RWPE2 (cell line): ENCODE data around the gene HIVEP3.

Source experiments
- ATAC-seq: fragments of 200-7000 bp; cut with Tn5 transposase; 3 replicates; pipeline ENCODE4 v1.9.1; 2021; ENCODE audit warnings: low read depth
- DNase-seq: peaks from one replicate; pipeline ENCODE4 v3.0.0-alpha.2; 2020; ENCODE audit warnings: low spot score
- H3K27ac ChIP-seq: fragments of 450-650 bp; 2 replicates; pipeline ENCODE4 v1.5.1; 2017; ENCODE audit warnings: mild to moderate bottlenecking; ENCODE audit not compliant: poor library complexity, severe bottlenecking
- H3K27me3 ChIP-seq: fragments of 250-450 bp; sonication (Bioruptor Pico); 2 replicates; pipeline ENCODE4 v1.5.1; 2021; ENCODE audit warnings: mild to moderate bottlenecking, moderate library complexity; ENCODE audit not compliant: insufficient read depth, poor library complexity, severe bottlenecking
- H3K36me3 ChIP-seq: fragments of 250-450 bp; sonication (Bioruptor Pico); 2 replicates; pipeline ENCODE4 v1.5.1; 2020; ENCODE audit warnings: low read depth, mild to moderate bottlenecking, moderate library complexity
- H3K4me1 ChIP-seq: fragments of 250-450 bp; sonication (Bioruptor Pico); 2 replicates; pipeline ENCODE4 v1.5.1; 2021; ENCODE audit warnings: mild to moderate bottlenecking, moderate library complexity; ENCODE audit not compliant: insufficient read depth, poor library complexity, severe bottlenecking
- H3K4me3 ChIP-seq: fragments of 250-450 bp; sonication (Bioruptor Pico); 2 replicates; pipeline ENCODE4 v1.5.1; 2021; ENCODE audit warnings: mild to moderate bottlenecking, moderate library complexity; ENCODE audit not compliant: severe bottlenecking
- H3K9me3 ChIP-seq: fragments of 250-450 bp; sonication (Bioruptor Pico); 2 replicates; pipeline ENCODE4 v1.5.1; 2021; ENCODE audit warnings: mild to moderate bottlenecking, moderate library complexity; ENCODE audit not compliant: severe bottlenecking
- CTCF ChIP-seq: fragments of 450-650 bp; IDR thresholded peaks from one replicate; pipeline ENCODE4 v1.5.1; 2017; ENCODE audit warnings: mild to moderate bottlenecking, moderate library complexity; ENCODE audit not compliant: poor library complexity, severe bottlenecking

HIVEP3 gene

GRCh38 chr1:41547781-41548560 is 370.8 kb downstream of the HIVEP3 start:
- DNase-seq = no peak
- Histone ChIP-seq H3K9me3 (peaks cover 2% of the 10 kb centered on the region), H3K27ac (no peak overlapping the region), H3K4me3 (no peak overlapping the region), H3K27me3 (no peaks in the 10 kb centered on the region), H3K4me1 (no peaks in the 10 kb centered on the region), H3K36me3 (no peaks in the 10 kb centered on the region)
- TF ChIP-seq CTCF = no peak
- peak; percentile 56; the same call in 2 of the 3 replicates for ATAC-seq

- DNase-seq (no peak), ATAC-seq (no peak)
- no peaks in the 10 kb centered on the region for H3K27me3 ChIP-seq
- no peak for TF ChIP-seq CTCF
- no peaks in the 10 kb centered on the region for H3K36me3 ChIP-seq
- no peaks in the 10 kb centered on the region for H3K4me1 ChIP-seq
- no peaks in the 10 kb centered on the region for H3K9me3 ChIP-seq
- H3K27ac ChIP-seq = no peak overlapping the region
- no peak overlapping the region for H3K4me3 ChIP-seq
Measured at GRCh38 chr1:41547336-41547735, 371.4 kb downstream of the HIVEP3 start.

- Histone ChIP-seq H3K4me1 (no peaks in the 10 kb centered on the region), H3K4me3 (no peak overlapping the region), H3K27me3 (no peaks in the 10 kb centered on the region), H3K9me3 (no peaks in the 10 kb centered on the region), H3K27ac (no peak overlapping the region), H3K36me3 (no peaks in the 10 kb centered on the region)
- DNase-seq (no peak), ATAC-seq (no peak)
- no peak for TF ChIP-seq CTCF
Measured at GRCh38 chr1:41546833-41547135, 371.9 kb downstream of the HIVEP3 start.

GRCh38 chr1:41545996-41546832 is 372.5 kb downstream of the HIVEP3 start:
- Histone ChIP-seq H3K27me3 (no peaks in the 10 kb centered on the region), H3K4me3 (no peak overlapping the region), H3K36me3 (no peaks in the 10 kb centered on the region), H3K27ac (no peak overlapping the region), H3K9me3 (no peaks in the 10 kb centered on the region), H3K4me1 (no peaks in the 10 kb centered on the region)
- no peak for ATAC-seq
- no peak for DNase-seq
- TF ChIP-seq CTCF = no peak
